NOMO-1 treated with dmso at 0.1 percent for 144 hours (cell line): ENCODE measurements around the gene KIAA0319L.

Experiments used
- DNase-seq: peaks from one replicate; lab custom pipeline; 2025; ENCODE audit not compliant: unreplicated experiment; lab: John Stamatoyannopoulos, UW

Gene KIAA0319L

DNA sequence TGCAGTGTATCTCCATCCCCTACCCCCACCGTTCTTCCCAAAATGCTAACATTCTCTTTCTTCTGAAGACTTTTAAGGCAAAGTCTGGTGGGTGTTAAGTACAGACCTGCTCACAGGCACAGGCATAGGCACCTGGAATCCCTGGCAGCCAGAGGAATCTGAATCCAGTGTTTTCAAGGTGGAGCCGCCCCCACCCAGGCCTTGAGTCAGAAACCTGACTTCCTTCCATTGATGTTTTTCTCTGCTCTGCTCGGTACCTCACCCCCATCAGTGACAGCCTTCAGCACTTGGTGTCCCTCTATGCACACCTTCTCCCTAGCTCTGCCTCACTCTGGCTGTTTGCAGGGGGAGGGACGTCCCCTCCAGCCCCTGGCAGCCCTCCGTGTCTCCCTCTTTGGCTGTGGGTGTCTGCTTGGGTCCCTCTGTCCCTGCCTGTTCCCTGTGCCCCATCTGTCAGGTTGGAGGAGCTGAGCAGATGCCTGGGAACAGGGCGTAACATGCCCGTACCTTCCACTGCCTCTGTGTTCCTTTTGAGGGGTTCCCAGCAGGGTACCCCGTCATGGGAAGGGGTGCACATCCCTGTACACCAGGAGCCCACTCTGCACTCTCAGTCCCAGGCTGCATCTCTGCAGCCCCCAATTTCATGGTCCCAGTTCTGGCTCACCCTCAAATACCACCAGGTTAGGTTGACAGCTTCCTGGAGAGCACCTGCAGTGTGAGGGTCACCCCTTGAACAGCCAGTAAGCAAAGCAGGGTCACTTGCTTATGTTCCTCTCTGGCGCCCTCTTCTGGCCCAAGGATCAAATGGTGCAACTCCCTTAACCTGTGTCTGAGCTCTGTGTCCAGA is 7.1 kb upstream of the KIAA0319L start:
- peak; percentile 18 for DNase-seq

DNA sequence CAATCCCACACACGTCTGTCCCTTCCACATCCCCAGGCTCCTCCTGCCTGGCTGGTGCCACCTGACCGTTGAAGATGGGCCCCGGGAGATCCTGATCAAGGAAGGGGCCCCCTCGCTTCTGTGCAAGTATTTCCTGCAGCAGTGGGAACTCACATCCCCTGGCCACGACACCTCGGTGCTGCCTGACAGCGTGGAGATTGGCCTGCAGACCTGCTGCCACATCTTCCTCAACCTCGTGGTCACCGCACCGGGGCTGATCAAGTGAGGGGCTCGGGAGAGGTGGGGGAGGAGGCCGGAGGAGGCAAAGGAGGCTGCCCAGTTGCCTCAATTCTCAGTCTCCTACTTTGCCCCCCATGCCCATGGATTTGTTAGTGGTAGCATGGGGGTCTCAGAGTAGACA is 6.0 kb upstream of the KIAA0319L start:
- no peak for DNase-seq

DNA sequence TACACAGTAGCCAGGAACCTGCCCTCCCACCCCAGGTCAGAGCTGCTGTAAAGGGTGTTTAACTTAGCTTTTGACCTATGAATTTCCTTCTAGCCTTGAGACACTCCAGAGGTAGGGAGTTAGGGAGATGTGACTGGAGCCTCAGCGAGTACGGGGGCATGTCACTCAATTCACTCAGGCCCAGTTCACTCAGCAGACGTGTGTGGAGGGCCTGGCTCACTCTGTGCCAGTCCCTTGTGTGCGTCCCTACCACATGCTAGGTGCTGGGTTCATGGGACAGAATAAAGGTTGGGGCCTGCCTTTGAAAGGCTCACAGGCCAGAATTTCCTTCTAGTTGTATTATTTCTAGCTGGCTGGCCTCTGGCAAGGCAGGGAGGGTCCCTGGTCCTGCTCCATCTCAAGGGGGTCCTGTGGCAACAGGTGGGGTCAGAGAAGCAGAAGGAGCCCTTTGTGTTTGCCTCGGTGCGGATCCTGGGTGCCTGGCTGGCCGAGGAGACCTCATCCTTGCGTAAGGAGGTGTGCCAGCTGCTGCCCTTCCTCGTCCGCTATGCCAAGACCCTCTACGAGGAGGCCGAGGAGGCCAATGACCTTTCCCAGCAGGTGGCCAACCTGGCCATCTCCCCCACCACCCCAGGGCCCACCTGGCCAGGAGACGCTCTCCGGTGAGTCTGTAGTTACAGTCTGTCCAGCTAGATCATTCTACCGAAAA is 4.9 kb upstream of the KIAA0319L start:
- DNase-seq: no peak

DNA sequence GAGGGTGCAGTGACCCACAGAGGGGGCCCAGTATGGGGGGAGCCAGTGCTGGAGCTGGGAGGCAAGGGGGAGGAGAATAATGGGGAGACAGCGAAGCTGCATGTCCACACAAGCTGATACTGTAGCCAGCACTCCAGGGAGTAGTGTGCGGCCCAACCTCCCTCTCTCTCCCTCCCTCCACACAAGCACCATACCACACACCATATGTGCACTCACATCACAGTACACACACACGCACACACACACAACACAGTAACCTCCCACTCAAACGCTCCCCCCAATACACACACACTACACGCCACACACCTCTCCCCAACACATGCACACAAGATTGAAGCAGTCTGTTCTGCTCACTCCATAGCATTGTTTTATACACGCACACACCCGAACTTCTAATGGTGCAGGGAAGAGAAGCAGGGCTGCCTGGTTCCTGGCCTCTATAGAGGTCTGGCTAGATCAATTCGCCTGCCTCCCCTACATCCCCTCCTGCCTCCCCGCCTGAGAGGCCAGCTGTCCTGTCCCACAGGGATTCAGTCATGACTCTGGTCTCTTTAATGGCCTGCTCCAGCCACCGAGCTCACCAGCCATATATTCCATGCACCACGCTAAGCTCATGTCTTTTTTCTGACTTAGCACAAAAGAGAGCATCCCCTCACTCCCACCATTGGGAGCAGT is 4.2 kb upstream of the KIAA0319L start:
- no peak for DNase-seq

DNA sequence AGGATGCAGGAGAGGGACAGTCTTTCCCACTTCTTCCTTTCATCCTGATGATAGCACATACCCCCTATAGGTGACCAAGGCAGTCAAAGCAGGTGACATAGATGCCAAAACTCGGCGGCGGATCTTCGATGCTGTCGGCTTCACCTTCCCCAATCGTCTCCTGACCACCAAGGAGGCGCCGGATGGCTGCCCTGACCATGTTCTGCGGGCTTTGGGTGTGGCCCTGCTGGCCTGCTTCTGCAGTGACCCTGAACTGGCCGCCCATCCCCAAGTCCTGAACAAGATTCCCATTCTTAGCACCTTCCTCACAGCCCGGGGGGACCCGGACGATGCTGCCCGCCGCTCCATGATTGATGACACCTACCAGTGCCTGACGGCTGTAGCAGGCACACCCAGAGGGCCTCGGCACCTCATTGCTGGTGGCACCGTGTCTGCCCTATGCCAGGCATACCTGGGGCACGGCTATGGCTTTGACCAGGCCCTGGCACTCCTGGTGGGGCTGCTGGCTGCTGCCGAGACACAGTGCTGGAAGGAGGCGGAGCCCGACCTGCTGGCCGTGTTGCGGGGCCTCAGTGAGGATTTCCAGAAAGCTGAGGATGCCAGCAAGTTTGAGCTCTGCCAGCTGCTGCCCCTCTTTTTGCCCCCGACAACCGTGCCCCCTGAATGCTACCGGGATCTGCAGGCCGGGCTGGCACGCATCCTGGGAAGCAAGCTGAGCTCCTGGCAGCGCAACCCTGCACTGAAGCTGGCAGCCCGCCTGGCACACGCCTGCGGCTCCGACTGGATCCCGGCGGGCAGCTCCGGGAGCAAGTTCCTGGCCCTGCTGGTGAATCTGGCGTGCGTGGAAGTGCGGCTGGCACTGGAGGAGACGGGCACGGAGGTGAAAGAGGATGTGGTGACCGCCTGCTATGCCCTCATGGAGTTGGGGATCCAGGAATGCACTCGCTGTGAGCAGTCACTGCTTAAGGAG is 3.3 kb upstream of the KIAA0319L start:
- DNase-seq: no peak

DNA sequence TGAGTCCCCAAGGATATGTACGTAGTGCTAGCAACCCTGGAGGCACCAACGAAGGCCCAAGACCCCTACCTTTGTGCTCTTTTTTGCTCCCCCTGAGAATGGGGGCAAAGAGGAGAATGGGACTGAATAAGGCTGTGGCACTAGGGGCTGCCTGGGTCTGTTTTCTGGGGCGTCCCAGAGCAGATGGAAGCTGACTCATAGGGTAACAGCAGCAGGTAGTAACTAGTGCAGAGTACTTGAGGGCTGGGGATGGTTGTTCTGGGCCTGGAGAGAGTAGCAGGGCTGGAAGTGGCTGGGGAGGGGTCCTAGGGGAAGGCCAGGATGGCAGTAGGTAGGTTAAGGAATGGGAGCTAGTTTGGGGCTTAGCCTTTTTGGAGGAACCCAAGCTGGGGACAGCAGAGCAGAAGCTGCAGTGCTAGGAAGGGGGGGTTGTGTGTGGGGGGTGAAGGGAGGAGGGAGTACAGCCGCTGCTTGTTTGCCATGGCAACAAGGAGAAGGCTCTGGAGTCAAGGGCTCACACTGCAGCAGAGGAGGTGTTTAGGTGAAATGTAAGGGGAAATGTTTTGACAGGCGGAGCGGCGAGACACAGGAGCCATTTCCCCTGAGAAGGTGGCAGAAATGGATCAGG is 2.2 kb upstream of the KIAA0319L start:
- no peak for DNase-seq

DNA sequence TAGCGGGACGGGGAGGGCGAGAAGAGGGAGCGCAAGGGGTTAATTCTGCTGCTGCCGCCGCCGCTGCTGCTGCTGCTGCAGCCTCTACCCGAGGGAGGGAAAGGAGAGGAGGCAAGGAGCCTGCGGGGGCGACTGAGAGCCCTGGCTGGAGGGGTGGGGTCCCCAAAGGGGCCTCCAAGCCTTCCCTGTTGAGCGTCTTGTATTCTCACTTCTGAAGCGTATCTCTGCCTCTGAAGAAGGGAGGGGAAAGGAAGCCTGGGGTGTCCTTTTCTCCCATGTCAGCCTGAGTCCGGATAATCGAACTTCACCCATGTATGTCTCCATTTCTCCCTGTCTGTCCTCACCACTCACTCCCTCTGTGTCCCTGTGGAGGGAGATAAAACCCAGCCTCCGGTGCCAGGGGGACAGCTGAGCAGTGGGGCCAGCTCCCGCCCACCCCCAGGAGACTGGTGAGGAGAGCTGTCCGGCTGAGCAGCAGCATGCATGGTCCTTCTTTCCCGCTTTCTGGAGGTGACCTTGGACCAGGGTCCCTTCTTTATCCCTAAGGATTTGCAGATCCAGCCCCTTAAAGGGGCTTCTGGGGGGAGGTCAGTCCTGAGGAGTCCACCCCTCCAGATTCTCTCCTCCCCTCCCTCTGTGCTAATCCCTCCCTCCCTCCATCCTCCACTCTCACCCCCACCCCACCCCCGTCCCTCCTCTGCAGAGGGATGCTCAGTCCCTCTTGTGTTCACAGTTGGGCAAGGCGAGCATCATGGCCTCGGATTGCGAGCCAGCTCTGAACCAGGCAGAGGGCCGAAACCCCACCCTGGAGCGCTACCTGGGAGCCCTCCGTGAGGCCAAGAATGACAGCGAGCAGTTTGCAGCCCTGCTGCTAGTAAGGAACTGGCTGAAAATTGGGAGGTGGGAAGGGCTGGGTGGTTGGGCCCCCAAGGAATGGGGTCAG is 1.4 kb upstream of the KIAA0319L start:
- DNase-seq: no peak

DNA sequence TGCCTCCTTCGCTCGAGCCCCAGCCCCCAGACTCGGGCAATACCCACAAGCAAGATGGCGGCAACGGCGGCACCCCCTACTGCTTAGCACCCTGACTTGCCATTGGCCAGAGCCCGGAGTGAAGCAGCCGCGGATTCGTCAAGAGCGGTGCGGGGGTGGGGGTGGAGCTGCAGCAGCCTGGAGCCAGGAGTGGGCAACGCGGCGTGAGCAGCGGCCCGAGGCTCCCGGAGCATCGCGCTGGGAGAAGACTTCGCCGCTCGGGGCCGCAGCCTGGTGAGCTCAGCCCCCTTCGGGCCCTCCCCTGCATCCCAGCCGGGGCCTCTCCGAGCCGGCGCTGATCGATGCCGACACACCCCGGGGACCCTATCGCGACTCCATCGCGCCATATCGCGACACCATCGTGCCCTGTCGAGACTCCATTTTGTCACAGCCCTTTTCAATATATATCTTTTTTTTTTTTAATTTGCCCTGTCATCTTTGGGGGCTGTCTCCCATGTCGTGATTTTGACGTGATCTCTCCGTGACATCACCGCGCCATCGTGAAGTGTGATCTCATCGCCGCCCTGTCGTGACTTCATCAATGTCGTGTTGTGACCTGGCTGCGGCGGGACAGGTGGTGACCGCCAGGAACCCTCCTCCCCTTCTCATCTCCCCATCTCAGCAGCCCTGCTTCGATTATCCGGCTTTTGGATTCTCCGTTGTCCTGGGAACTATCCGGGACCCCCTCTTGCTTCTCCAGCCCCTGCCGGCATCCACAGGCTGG is 589 bp upstream of the KIAA0319L start, which contains the start of gene NCDN:
Gene NCDN (plus strand): TSS at position 189 of the 763 bp plus-strand sequence. CDS start 392 bp downstream, at position 581.
- peak; percentile 96 for DNase-seq

DNA sequence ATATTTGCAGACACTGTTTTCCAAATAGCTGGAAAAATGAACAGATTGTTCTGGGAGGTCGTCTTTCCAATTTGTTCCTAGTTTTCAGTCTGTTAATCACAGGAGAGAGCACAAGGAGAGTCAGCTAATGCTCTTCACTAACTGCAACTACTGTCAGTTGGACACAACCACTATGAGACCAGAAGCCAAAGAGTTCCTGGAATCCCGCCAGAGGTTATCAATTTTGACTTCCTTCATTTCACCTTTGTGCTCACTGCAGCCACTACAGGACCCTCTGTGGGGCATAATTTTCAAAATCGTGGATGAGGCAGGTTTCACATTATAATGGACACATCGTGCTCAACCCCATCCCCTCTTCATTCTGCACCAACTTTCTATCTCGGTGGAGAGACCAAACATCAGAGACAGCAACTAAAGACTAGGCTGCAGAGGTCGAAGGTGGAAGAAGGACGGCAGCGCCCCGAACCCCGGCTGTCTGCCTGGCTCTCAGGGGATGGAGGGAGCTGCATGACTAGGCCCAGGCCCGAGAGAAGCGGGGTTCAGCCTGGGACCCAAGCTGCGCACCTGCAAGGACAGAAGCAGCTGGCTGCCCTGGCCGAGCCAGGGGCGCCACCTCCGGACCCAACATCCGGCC is 602 bp downstream of the KIAA0319L start:
- DNase-seq: no peak

DNA sequence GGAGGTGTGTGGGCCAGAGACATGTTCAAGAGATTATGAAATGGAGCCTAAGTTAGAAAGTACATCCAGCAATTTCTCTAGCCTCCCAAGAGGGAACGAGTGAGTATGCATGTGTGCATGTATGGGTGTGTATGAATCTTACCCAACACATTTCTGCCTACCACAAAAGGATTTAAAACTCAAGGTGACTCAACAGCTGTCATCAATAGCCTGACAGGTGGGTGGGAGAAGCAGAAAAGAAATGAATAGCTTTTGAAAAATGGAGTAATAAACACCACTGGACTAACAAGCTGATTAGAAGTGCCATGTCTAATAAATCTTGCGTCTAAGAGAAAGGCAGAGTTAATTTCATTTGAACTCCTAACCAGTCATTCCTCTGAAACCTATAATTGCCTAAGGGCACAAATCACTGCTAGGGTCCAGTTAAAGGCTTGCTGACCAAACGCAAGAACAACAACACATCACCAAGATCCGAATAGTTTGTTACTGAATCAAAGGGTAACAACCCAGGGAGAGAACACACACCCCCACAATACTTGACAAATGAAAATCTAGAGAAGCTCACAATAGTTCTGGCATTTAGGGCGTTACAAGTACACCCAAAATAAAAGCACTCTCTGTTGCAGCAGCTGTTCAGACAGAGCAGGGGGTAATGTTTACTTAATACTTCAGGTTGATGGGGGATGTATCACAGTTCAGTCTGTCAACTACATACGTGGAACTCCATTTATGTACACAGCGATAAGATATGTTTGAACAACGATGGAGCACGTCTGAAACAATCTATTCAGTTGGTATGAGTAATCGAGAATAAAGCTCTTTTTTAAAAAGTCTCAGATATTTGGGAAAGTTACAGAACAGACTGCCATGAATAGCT is 1.4 kb downstream of the KIAA0319L start:
- DNase-seq: no peak

DNA sequence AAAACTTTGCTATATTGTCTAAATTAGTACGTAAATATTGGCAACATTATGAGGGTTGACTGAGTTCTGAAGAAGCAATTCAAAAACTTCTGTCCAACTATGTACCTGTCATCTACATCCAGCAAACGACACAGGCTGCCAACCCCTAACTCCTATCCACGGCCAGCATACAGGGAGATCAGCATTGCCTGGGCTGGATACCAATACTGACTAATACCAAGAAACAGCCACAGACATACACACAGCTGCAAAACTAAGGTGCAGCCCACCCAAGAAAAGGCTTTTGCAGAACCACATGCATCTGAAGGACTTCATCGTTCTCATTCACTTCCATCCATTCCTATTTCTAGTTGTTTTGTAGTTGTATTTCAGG is 2.0 kb downstream of the KIAA0319L start:
- no peak for DNase-seq

DNA sequence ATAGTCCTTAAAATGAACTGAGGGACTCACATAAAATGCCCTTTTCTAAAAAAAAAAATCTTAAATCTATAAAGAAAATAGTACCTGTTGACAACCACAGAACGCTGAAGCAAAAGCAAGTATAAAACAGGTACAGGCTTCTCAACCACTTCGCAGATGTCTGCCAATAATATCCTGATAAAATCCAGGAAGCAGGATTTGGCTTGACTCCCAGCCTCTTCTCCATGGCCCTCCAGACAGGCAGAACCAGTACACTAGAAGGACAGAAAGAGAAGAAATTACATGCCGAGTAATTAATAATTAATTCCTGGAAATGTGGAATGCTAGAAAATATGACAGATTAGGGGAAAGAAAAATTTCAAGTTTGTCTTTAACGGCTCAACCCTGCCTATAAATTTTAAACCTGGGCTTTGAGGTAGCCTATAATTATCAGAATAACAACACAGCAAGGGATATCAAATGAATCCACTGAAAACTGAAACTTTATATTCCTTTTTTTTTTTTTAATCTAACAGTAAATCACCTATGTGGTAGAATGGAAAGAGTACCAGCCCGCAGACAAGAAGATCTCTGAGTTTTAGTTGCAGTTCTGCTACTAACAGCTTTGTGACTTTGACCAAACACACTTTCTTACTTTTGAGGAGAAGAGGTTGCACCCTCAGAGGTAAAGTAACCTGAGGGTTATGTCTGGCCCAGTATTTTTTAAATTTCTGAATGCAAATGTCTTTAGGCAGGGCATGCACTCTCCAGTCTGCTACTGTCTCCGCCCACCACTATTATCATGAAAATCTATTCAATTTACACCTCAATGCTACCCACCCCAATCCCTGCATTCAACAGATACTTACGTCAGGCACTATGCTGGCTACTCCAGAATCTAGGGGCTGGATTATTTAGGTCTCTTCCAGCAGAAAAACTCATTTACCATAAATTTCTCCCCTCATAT is 2.7 kb downstream of the KIAA0319L start:
- DNase-seq: no peak

DNA sequence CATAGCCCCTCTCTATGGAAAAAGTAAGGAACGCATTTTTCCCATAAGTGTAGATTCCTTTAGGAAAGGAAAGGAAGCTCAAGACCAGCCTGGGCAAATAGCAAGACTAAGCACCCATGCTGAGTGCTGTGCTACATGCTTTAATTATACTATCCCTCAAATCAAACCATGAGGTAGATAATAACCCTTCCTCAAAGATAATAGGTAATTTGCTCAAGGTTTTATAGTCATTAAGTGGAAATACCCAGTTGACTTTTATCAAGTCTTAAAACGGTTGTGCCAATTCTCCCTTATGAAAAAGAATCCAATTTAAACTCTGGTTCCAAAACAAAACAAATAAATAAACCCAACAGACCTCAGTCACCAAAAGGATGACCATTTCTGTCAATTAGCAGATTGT is 3.4 kb downstream of the KIAA0319L start:
- DNase-seq: no peak

DNA sequence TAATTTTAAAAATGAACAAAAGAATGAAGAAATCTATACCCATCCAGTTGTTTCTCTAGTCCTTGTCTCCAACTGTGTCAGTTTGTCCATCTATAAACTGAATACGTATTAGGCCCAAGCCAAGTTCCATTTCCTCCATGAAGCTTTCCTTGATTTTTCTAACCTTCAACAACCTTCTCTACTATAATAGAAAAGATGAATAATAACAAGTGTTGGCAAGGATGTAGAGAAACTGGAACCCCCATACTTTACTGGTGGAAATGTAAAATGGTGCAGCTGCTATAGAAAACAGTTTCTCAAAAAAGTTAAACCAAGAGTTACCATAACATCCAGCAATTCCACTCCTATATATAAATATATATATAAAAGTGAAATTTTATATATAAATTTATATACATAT is 10.6 kb downstream of the KIAA0319L start:
- DNase-seq: no peak

DNA sequence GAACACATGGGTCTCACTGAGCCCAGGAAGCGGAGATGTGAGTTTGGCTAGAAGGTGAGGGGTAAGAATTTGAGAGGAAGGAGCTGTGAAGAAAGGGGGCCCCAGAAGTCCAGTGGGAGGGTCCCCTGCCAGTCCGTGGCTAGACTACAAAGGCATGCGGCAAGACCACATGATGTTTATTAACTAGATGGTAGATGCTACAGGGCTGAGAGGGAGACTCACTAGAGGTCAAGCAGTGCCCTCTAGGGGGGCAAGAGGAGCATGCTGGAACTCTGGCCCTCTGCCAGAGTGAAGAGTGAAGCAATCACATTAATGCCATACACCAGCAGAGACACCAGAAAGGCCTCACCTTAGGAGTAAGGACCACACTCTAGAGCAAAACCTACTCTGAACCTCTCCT is 12.2 kb downstream of the KIAA0319L start:
- peak; percentile 56 for DNase-seq

DNA sequence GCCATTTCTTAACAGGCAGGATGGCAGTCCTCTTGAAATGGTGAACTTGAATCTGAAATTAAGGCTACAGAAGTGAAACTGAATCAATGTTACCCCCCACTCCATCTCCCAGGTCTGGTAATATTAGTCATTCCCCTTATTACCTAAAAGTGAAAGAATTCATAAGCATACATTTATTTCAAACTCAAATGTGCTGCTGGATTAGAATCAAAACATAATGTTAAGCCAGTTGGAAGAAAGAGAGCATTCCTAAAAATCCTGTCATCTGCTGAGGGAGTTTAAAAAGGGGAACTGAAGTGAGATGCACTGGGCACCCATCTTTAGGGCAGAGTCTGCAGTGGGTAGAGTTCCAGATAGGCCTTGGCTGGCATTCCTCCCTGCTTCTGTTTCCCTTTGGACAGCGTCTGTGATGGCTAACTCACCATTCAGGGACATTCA is 17.4 kb downstream of the KIAA0319L start:
- no peak for DNase-seq
